ENCODE measurements around the gene ATP6V0C.
A peak's percentile ranks its signal among the peaks of the same experiment; 100 is the strongest.

The ATP6V0C gene

GRCh38 chr16:2508722-2509400 lies 4.9 kb upstream of the ATP6V0C start:
- H3K4me3 ChIP-seq (ENCODE audit: low read depth, low read length) = no peak overlapping the region
- TF ChIP-seq CTCF (IDR thresholded peaks at IDR 0.05; ENCODE audit: low read depth, low read length) = no peak

DNA sequence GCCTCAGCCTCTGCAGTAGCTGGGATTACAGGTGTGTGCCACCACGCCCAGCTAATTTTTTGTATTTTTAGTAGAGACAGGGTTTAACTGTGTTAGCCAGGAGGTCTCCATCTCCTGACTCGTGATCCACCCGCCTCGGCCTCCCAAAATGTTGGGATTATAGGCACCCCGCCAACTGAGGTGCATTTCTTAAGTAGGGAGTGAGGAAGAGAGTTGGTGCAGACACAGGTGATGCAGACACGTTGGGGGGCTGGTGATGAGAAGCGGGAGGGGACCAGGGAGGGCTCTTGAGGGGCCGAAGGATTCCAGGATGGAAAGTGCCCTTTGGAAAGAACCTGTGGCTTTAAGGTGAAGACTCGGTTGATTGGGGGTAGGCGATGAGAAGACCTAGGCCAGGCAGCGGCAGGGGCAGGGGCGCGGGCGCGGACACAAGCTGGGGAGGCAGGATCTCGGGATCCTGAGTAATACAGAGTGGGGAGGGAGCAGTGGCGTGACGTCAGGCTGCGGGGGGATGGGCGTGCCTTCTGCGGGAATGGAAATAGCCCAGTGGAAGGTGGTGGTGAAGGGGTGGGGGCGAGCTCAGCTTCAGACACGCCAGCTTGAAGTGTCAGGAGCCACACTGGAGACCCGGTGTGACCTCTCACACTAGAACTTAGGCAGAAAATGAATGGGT lies 2.5 kb upstream of the ATP6V0C start:
- no peak for TF ChIP-seq CTCF (IDR thresholded peaks at IDR 0.05; ENCODE audit: low read depth, low read length)
- peak overlapping the region; percentile 16; the same call in 1 of the 2 replicates for H3K4me3 ChIP-seq (ENCODE audit: low read depth, low read length)

- no peak for TF ChIP-seq CTCF (IDR thresholded peaks at IDR 0.05; ENCODE audit: low read depth, low read length)
- H3K4me3 ChIP-seq (ENCODE audit: low read depth, low read length) = no peak overlapping the region
These were observed 1.6 kb upstream of the ATP6V0C start for GRCh38 chr16:2511996-2512734.

GRCh38 chr16:2512735-2513404 lies 882 bp upstream of the ATP6V0C start:
- no peak for TF ChIP-seq CTCF (IDR thresholded peaks at IDR 0.05; ENCODE audit: low read depth, low read length)
- H3K4me3 ChIP-seq (ENCODE audit: low read depth, low read length) = peak overlapping the region; percentile 92

- peak overlapping the region; percentile 92 for H3K4me3 ChIP-seq (ENCODE audit: low read depth, low read length)
- no peak for TF ChIP-seq CTCF (IDR thresholded peaks at IDR 0.05; ENCODE audit: low read depth, low read length)
These were observed 804 bp downstream of the ATP6V0C start for GRCh38 chr16:2514333-2515179.

DNA sequence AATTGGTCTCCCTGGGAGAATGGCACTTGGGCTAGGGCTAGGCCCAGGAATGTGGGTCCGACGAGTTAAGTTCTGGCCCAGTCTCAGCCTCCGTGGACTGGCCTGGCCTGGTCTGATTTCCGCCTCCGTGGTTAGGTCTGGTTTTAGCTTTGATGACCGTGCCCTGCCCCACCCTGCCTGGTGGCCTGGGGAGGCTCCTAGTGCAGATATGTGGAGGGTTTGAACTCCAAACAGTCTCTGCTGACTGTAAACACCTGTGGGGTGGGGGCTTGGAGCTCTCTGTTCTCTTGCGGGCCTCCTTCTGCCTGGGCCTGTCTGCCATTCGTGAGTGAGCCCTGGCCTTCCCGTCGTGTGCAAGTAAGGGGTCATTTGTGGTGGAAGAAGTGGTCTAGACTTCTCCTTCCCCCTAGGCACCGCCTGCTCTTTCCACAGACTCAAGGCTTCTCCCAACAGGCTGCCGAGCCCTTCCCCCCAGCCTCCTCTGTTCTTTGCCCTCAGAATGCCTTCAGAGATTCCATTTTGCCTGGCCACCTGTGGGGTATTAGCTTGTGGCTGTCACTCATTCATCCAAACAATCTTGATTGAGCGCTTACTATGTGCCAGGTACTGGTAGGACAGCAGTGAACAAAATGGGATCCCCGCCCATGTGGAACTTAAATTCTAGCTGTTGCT lies 1.6 kb downstream of the ATP6V0C start:
- peak overlapping the region; percentile 92 for H3K4me3 ChIP-seq (ENCODE audit: low read depth, low read length)
- TF ChIP-seq CTCF (IDR thresholded peaks at IDR 0.05; ENCODE audit: low read depth, low read length) = no peak

Data from WI38 (cell line).